Measurements from ENCODE around the gene NARF. TPM values are rescaled to one million over a fixed set of nuclear protein-coding genes. Genes with fewer than 3 reads are reported as not detected.
"Not testable (repeated sequence)": the region's sequence is repeated elsewhere in the genome, so short reads cannot be mapped to it uniquely, and the experiment has no call there.

The NARF gene
- total RNA-seq, 1 experiment from 2014 or later = 59.5 TPM

DNA sequence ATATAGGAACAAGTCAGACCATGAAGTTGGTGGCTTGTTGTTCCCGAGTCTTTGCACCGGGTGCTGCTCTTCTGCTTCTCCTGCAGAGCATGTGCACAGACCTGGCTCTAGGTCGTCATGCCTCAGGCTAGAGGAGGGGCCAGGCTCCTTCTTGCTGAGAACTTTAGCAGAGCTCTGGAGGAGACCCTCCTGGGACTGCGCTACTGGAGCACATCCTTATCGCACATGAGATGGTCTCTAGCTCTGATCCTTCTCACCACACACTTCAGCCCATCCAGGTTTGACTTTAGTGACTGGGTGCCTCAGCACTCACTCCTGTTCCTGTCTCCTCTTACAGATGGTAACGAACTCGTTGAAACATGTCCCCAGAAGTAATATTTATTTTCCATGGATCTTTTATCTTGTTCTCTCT, 75.9 kb downstream of the NARF start:
- no peak for DNase-seq

DNA sequence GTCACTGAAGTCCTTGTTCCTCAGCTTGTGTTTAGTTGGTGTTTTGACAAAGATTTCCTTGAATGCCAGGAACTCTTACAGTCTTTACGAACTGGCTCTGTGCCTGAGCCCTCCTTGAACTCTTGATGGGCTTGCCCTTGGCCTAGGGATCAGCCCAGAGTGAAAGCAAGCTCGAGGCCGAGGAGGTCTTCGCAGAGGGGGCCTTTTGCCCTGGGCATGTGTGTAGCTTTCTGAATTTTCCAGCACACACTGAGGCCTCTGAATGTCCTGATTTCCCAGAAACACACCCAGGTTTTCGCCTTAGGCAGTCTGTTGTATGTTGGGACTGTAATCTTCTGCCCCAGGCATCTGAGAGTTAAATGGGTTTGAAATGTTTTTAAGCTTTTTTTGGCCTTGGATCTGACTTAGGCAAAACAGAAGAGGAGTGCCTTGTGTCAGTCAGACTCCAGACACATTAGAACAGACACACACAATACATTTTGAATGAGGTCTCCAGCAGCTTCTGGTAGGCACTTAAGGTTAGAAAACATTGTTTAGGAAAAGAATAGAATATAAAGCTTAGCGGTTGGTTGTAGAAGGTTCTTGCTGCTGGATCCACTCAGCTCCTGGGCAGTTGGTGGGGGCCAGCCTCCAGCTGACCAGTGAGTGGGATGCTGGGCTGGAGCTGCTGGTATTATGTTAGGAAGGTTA, 78.1 kb downstream of the NARF start:
- Histone ChIP-seq H3K79me2 (ENCODE audit: low read length) (peaks cover 100% of the 10 kb centered on the region), H4K20me1 (ENCODE audit: low read length) (peaks cover 46% of the 10 kb centered on the region), H3K36me3 (ENCODE audit: low read depth, low read length) (no peaks in the 10 kb centered on the region), H3K4me3 (ENCODE audit: low read length) (no peak overlapping the region), H3K4me2 (ENCODE audit: low read length) (0 out of 2 replicates have a peak overlapping the region, but pooled peaks have one; percentile 28), H3K27me3 (ENCODE audit: low read length) (no peaks in the 10 kb centered on the region), H2AFZ (ENCODE audit: low read length) (no peak overlapping the region), H3K4me1 (ENCODE audit: insufficient read depth, low read length) (peaks cover 24% of the 10 kb centered on the region), H3K9ac (ENCODE audit: low read length) (no peak overlapping the region), H3K27ac (ENCODE audit: low read length) (peak overlapping the region; percentile 10), H3K9me3 (ENCODE audit: low read length) (no peaks in the 10 kb centered on the region), H3F3A (ENCODE audit: low read length, unreplicated experiment) (no peaks in the 10 kb centered on the region), H3K9me2 (replicated peaks; ENCODE audit: low read length) (no peaks in the 10 kb centered on the region)
- DNase-seq (no peak), ATAC-seq (no peak)
- ChIA-PET CTCF (interaction anchor here (0.7 kb wide), 1 partner anchor 115 kb away, joined by 3 read pairs; no protein-coding TSS in a partner anchor), POLR2A (ENCODE audit: unreplicated experiment) (no interaction called here)
- intact Hi-C loops (cut with micrococcal nuclease) = no loop called here
- no TSS peak for BruUV-seq (replicated peaks)
- TF ChIP-seq CTCF (conservative IDR thresholded peaks at IDR 0.05; ENCODE audit: low read depth, low read length) (no peak), EZH2 (IDR thresholded peaks at IDR 0.05; ENCODE audit: low read length, unreplicated experiment) (no peak), EZH2phosphoT487 (IDR thresholded peaks at IDR 0.05; ENCODE audit: borderline replicate concordance, low read length) (no peak)

More for the DNA sequence above, 75.9 kb downstream of the NARF start:
- ATAC-seq = no peak
- Histone ChIP-seq H3K9ac (ENCODE audit: low read length) (no peak overlapping the region), H3F3A (ENCODE audit: low read length, unreplicated experiment) (peaks cover 18% of the 10 kb centered on the region), H3K4me3 (ENCODE audit: low read length) (no peak overlapping the region), H3K9me3 (ENCODE audit: low read length) (no peaks in the 10 kb centered on the region), H3K27ac (ENCODE audit: low read length) (no peak overlapping the region), H3K27me3 (ENCODE audit: low read length) (no peaks in the 10 kb centered on the region), H2AFZ (ENCODE audit: low read length) (no peak overlapping the region), H3K4me1 (ENCODE audit: insufficient read depth, low read length) (peaks cover 44% of the 10 kb centered on the region), H3K4me2 (ENCODE audit: low read length) (no peak overlapping the region), H3K36me3 (ENCODE audit: low read depth, low read length) (no peaks in the 10 kb centered on the region), H4K20me1 (ENCODE audit: low read length) (peaks cover 52% of the 10 kb centered on the region), H3K9me2 (replicated peaks; ENCODE audit: low read length) (no peaks in the 10 kb centered on the region), H3K79me2 (ENCODE audit: low read length) (peaks cover 100% of the 10 kb centered on the region)
- BruUV-seq (replicated peaks) = no TSS peak
- ChIA-PET CTCF (no interaction called here), POLR2A (ENCODE audit: unreplicated experiment) (no interaction called here)
- intact Hi-C loops (cut with micrococcal nuclease) = no loop called here
- TF ChIP-seq EZH2phosphoT487 (IDR thresholded peaks at IDR 0.05; ENCODE audit: borderline replicate concordance, low read length) (no peak), EZH2 (IDR thresholded peaks at IDR 0.05; ENCODE audit: low read length, unreplicated experiment) (no peak), CTCF (conservative IDR thresholded peaks at IDR 0.05; ENCODE audit: low read depth, low read length) (no peak)

DNA sequence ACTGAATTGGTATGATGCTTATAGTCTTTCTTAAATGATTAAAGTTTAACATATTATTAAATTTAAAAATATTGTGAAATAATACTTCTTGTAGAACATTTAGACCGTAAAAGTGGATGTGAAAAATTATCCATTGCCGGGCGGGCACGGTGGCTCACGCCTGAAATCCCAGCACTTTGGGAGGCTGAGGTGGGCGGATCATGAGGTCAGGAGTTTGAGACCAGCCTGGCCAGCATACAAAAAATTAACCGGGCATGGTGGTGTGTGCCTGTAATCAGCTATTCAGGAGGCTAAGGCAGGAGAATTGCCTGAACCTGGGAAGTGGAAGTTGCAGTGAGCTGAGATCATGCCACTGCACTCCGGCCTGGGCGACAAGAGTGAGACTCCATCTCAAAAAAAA, 78.7 kb downstream of the NARF start:
- H3F3A ChIP-seq (ENCODE audit: low read length, unreplicated experiment); H3K4me3 ChIP-seq (ENCODE audit: low read length); H3K9ac ChIP-seq (ENCODE audit: low read length); BruUV-seq (replicated peaks); DNase-seq; H2AFZ ChIP-seq (ENCODE audit: low read length); POLR2A ChIA-PET (ENCODE audit: unreplicated experiment); H3K9me3 ChIP-seq (ENCODE audit: low read length); intact Hi-C loops (cut with micrococcal nuclease); H3K9me2 ChIP-seq (replicated peaks; ENCODE audit: low read length); H3K27ac ChIP-seq (ENCODE audit: low read length); ATAC-seq; H3K27me3 ChIP-seq (ENCODE audit: low read length); H3K4me2 ChIP-seq (ENCODE audit: low read length); H3K36me3 ChIP-seq (ENCODE audit: low read depth, low read length): not testable (repeated sequence)
- H3K79me2 ChIP-seq (ENCODE audit: low read length) = peaks cover 100% of the 10 kb centered on the region
- peaks cover 18% of the 10 kb centered on the region for H3K4me1 ChIP-seq (ENCODE audit: insufficient read depth, low read length)
- peaks cover 43% of the 10 kb centered on the region for H4K20me1 ChIP-seq (ENCODE audit: low read length)
- CTCF ChIA-PET = interaction anchor here (0.6 kb wide), 1 partner anchor 43 kb away, joined by 7 read pairs; no protein-coding TSS in a partner anchor

- H3K4me1 ChIP-seq (ENCODE audit: insufficient read depth, low read length) = peaks cover 17% of the 10 kb centered on the region
- H3K9ac ChIP-seq (ENCODE audit: low read length); CTCF ChIA-PET; H3K9me3 ChIP-seq (ENCODE audit: low read length); H3K27me3 ChIP-seq (ENCODE audit: low read length); H3K4me2 ChIP-seq (ENCODE audit: low read length); H3K27ac ChIP-seq (ENCODE audit: low read length); ATAC-seq; H3F3A ChIP-seq (ENCODE audit: low read length, unreplicated experiment); DNase-seq; H3K4me3 ChIP-seq (ENCODE audit: low read length); H3K36me3 ChIP-seq (ENCODE audit: low read depth, low read length); POLR2A ChIA-PET (ENCODE audit: unreplicated experiment); intact Hi-C loops (cut with micrococcal nuclease); H3K9me2 ChIP-seq (replicated peaks; ENCODE audit: low read length); BruUV-seq (replicated peaks); H2AFZ ChIP-seq (ENCODE audit: low read length): not testable (repeated sequence)
- H4K20me1 ChIP-seq (ENCODE audit: low read length) = peaks cover 48% of the 10 kb centered on the region
- peaks cover 100% of the 10 kb centered on the region for H3K79me2 ChIP-seq (ENCODE audit: low read length)
Observed at GRCh38 chr17:82539076-82539475, 80.5 kb downstream of the NARF start.
